Endothelial cell of umbilical vein (primary cell): ENCODE results near the gene EFCAB13.
"Not testable (repeated sequence)": the region's sequence is repeated elsewhere in the genome, so short reads cannot be mapped to it uniquely, and the experiment has no call there.

ENCODE experiments used
- EZH2 ChIP-seq: IDR thresholded peaks from 2 replicates; pipeline ENCODE4 v1.6.1; 2012; ENCODE audit warnings: borderline replicate concordance, low read depth, mild to moderate bottlenecking, moderate library complexity, low read length, inconsistent platforms; ENCODE audit not compliant: severe bottlenecking
- TF ChIP-seq, protein P1 (sequence below), 2 donors: IDR thresholded peaks; 1 replicate in 1 of 2; 2 replicates in 1 of 2; pipeline ENCODE4 v1.5.1; 2011; ENCODE audit warnings: low read length in 2 of 2, mild to moderate bottlenecking in 2 of 2, moderate library complexity in 2 of 2, control low read depth in 1 of 2, inconsistent platforms in 1 of 2, low read depth in 1 of 2; ENCODE audit not compliant: insufficient read depth in 1 of 2; ENCODE audit errors: extremely low read depth in 1 of 2

GRCh38 chr17:47397532-47398128, 73.9 kb downstream of the EFCAB13 start:
- TF ChIP-seq EZH2, result not testable (repeated sequence)
- TF ChIP-seq, protein P1, sequence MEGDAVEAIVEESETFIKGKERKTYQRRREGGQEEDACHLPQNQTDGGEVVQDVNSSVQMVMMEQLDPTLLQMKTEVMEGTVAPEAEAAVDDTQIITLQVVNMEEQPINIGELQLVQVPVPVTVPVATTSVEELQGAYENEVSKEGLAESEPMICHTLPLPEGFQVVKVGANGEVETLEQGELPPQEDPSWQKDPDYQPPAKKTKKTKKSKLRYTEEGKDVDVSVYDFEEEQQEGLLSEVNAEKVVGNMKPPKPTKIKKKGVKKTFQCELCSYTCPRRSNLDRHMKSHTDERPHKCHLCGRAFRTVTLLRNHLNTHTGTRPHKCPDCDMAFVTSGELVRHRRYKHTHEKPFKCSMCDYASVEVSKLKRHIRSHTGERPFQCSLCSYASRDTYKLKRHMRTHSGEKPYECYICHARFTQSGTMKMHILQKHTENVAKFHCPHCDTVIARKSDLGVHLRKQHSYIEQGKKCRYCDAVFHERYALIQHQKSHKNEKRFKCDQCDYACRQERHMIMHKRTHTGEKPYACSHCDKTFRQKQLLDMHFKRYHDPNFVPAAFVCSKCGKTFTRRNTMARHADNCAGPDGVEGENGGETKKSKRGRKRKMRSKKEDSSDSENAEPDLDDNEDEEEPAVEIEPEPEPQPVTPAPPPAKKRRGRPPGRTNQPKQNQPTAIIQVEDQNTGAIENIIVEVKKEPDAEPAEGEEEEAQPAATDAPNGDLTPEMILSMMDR (IDR thresholded peaks at IDR 0.05; ENCODE audit: extremely low read depth in 1 of 2, insufficient read depth in 1 of 2, low read depth in 1 of 2, low read length in 2 of 2), result not testable (repeated sequence)
